SK-N-SH treated with all-trans-retinoic acid at 6 μM for 48 hours (cell line): Measurements from ENCODE around the gene PCIF1.

ENCODE experiments used
- ATAC-seq: fragments of 200-7000 bp; cut with Tn5 transposase; 3 replicates; pipeline ENCODE4 v1.9.1; 2020; ENCODE audit warnings: mild to moderate bottlenecking, moderate library complexity
- ARNTL ChIP-seq: fragments of 450-650 bp; formaldehyde crosslinking; IDR thresholded peaks from 2 replicates; pipeline ENCODE4 v1.5.0; 2020; ENCODE audit warnings: low read depth, mild to moderate bottlenecking, moderate library complexity, borderline replicate concordance
- BACH2 ChIP-seq: fragments of 250-450 bp; sonication (Bioruptor Pico); IDR thresholded peaks from 2 replicates; pipeline ENCODE4 v1.9.0; 2021; ENCODE audit warnings: mild to moderate bottlenecking, borderline replicate concordance
- CSDC2 ChIP-seq: fragments of 250-450 bp; sonication (Bioruptor Pico); IDR thresholded peaks from 2 replicates; pipeline ENCODE4 v1.5.0; 2020; ENCODE audit warnings: mild to moderate bottlenecking, moderate library complexity
- ESRRG ChIP-seq: fragments of 250-450 bp; sonication (Bioruptor Pico); IDR thresholded peaks from 2 replicates; pipeline ENCODE4 v1.6.1; 2021; ENCODE audit warnings: mild to moderate bottlenecking
- GLIS3 ChIP-seq: fragments of 250-450 bp; sonication (Bioruptor Pico); IDR thresholded peaks from 2 replicates; pipeline ENCODE4 v1.5.0; 2020; ENCODE audit warnings: mild to moderate bottlenecking, moderate library complexity
- ISL1 ChIP-seq: fragments of 250-450 bp; sonication (Bioruptor Pico); IDR thresholded peaks from 2 replicates; pipeline ENCODE4 v2.1.2; 2022; ENCODE audit warnings: mild to moderate bottlenecking, moderate library complexity
- OSR1 ChIP-seq: fragments of 250-450 bp; sonication (Bioruptor Pico); IDR thresholded peaks from 2 replicates; pipeline ENCODE4 v1.8.0; 2022; ENCODE audit warnings: moderate library complexity, mild to moderate bottlenecking, inconsistent platforms
- PPARA ChIP-seq: fragments of 250-450 bp; sonication (Bioruptor Pico); IDR thresholded peaks from 2 replicates; pipeline ENCODE4 v1.5.0; 2020; ENCODE audit warnings: mild to moderate bottlenecking, borderline replicate concordance
- RARB ChIP-seq: fragments of 250-450 bp; sonication (Bioruptor Pico); IDR thresholded peaks from 2 replicates; pipeline ENCODE4 v1.8.0; 2021; ENCODE audit warnings: mild to moderate bottlenecking, moderate library complexity
- SNAI2 ChIP-seq: fragments of 250-450 bp; sonication (Bioruptor Pico); IDR thresholded peaks from 2 replicates; pipeline ENCODE4 v1.5.0; 2020; ENCODE audit warnings: mild to moderate bottlenecking, moderate library complexity
- TOX ChIP-seq: fragments of 250-450 bp; sonication (Bioruptor Pico); IDR thresholded peaks from 2 replicates; pipeline ENCODE4 v1.8.0; 2021; ENCODE audit warnings: mild to moderate bottlenecking, moderate library complexity, borderline replicate concordance
- ZC3H10 ChIP-seq: fragments of 250-450 bp; sonication (Bioruptor Pico); IDR thresholded peaks from 2 replicates; pipeline ENCODE4 v1.5.1; 2021; ENCODE audit warnings: mild to moderate bottlenecking, moderate library complexity
- ZFP3 ChIP-seq: fragments of 250-450 bp; sonication (Bioruptor Pico); IDR thresholded peaks from 2 replicates; pipeline ENCODE4 v1.5.0; 2020; ENCODE audit warnings: mild to moderate bottlenecking, moderate library complexity
- ZFP30 ChIP-seq: fragments of 450-650 bp; formaldehyde crosslinking; IDR thresholded peaks from 2 replicates; pipeline ENCODE4 v1.5.0; 2022; ENCODE audit warnings: mild to moderate bottlenecking, moderate library complexity
- ZNF565 ChIP-seq: fragments of 450-650 bp; formaldehyde crosslinking; conservative IDR thresholded peaks from 2 replicates; pipeline ENCODE4 v1.5.0; 2020; ENCODE audit warnings: low read depth, mild to moderate bottlenecking, moderate library complexity
- ZNF70 ChIP-seq: fragments of 450-650 bp; formaldehyde crosslinking; IDR thresholded peaks from 2 replicates; pipeline ENCODE4 v1.5.0; 2020; ENCODE audit warnings: mild to moderate bottlenecking, moderate library complexity
- ZNF8 ChIP-seq: fragments of 450-650 bp; formaldehyde crosslinking; IDR thresholded peaks from 2 replicates; pipeline ENCODE4 v1.5.0; 2020; ENCODE audit warnings: mild to moderate bottlenecking, moderate library complexity
- TF ChIP-seq, protein P1 (sequence below): fragments of 250-450 bp; sonication (Bioruptor Pico); IDR thresholded peaks from 2 replicates; pipeline ENCODE4 v1.5.1; 2021; ENCODE audit warnings: mild to moderate bottlenecking, moderate library complexity
- TF ChIP-seq, protein P2 (sequence below): fragments of 250-450 bp; sonication (Bioruptor Pico); IDR thresholded peaks from 2 replicates; pipeline ENCODE4 v1.8.0; 2020; ENCODE audit warnings: mild to moderate bottlenecking, moderate library complexity, borderline replicate concordance
- TF ChIP-seq, protein P3 (sequence below): fragments of 250-450 bp; sonication (Bioruptor Pico); IDR thresholded peaks from 2 replicates; pipeline ENCODE4 v1.8.0; 2021; ENCODE audit warnings: low read depth, mild to moderate bottlenecking, moderate library complexity, borderline replicate concordance
- TF ChIP-seq, protein P4 (sequence below): fragments of 250-450 bp; sonication (Bioruptor Pico); IDR thresholded peaks from 2 replicates; pipeline ENCODE4 v1.5.0; 2020; ENCODE audit warnings: mild to moderate bottlenecking, moderate library complexity
- TF ChIP-seq, protein P5 (sequence below): fragments of 250-450 bp; sonication (Bioruptor Pico); IDR thresholded peaks from 2 replicates; pipeline ENCODE4 v1.5.1; 2020; ENCODE audit warnings: low read depth, mild to moderate bottlenecking, moderate library complexity

Gene PCIF1

DNA sequence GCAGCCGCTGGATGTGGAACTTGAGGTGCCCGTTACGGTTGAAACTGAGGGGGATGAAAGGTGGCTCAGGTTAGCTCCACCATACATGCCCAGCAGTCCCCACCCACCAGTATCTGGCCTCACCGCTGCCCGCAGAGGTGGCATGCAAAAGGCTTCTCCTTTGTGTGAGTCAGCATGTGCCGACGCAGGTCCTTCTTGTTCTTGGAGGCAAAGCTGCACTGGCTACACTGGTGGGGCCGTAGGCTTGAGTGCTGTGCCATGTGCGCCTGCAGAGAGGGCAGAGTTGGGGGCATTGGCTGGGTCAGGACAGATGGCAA, 15.8 kb downstream of the PCIF1 start:
- peak; percentile 1; the same call in 1 of the 3 replicates for ATAC-seq
- no peak for TF ChIP-seq TOX (CRISPR knock-in tag)
- TF ChIP-seq, protein P1, sequence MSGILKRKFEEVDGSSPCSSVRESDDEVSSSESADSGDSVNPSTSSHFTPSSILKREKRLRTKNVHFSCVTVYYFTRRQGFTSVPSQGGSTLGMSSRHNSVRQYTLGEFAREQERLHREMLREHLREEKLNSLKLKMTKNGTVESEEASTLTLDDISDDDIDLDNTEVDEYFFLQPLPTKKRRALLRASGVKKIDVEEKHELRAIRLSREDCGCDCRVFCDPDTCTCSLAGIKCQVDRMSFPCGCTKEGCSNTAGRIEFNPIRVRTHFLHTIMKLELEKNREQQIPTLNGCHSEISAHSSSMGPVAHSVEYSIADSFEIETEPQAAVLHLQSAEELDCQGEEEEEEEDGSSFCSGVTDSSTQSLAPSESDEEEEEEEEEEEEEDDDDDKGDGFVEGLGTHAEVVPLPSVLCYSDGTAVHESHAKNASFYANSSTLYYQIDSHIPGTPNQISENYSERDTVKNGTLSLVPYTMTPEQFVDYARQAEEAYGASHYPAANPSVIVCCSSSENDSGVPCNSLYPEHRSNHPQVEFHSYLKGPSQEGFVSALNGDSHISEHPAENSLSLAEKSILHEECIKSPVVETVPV: no peak
- no peak for TF ChIP-seq SNAI2 (CRISPR knock-in tag)
- no peak for TF ChIP-seq ISL1 (CRISPR knock-in tag)
- TF ChIP-seq ZNF8 (CRISPR knock-in tag): no peak
- TF ChIP-seq, protein P2, sequence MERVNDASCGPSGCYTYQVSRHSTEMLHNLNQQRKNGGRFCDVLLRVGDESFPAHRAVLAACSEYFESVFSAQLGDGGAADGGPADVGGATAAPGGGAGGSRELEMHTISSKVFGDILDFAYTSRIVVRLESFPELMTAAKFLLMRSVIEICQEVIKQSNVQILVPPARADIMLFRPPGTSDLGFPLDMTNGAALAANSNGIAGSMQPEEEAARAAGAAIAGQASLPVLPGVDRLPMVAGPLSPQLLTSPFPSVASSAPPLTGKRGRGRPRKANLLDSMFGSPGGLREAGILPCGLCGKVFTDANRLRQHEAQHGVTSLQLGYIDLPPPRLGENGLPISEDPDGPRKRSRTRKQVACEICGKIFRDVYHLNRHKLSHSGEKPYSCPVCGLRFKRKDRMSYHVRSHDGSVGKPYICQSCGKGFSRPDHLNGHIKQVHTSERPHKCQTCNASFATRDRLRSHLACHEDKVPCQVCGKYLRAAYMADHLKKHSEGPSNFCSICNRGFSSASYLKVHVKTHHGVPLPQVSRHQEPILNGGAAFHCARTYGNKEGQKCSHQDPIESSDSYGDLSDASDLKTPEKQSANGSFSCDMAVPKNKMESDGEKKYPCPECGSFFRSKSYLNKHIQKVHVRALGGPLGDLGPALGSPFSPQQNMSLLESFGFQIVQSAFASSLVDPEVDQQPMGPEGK (CRISPR knock-in tag): no peak
- TF ChIP-seq, protein P3, sequence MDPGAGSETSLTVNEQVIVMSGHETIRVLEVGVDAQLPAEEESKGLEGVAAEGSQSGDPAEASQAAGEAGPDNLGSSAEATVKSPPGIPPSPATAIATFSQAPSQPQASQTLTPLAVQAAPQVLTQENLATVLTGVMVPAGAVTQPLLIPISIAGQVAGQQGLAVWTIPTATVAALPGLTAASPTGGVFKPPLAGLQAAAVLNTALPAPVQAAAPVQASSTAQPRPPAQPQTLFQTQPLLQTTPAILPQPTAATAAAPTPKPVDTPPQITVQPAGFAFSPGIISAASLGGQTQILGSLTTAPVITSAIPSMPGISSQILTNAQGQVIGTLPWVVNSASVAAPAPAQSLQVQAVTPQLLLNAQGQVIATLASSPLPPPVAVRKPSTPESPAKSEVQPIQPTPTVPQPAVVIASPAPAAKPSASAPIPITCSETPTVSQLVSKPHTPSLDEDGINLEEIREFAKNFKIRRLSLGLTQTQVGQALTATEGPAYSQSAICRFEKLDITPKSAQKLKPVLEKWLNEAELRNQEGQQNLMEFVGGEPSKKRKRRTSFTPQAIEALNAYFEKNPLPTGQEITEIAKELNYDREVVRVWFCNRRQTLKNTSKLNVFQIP (CRISPR knock-in tag): no peak
- TF ChIP-seq CSDC2: no peak
- no peak for TF ChIP-seq ESRRG (CRISPR knock-in tag)
- TF ChIP-seq ARNTL: no peak
- TF ChIP-seq ZNF70 (CRISPR knock-in tag): no peak
- no peak for TF ChIP-seq PPARA
- TF ChIP-seq ZNF565 (CRISPR knock-in tag): no peak
- no peak for TF ChIP-seq ZFP30
- TF ChIP-seq, protein P4, sequence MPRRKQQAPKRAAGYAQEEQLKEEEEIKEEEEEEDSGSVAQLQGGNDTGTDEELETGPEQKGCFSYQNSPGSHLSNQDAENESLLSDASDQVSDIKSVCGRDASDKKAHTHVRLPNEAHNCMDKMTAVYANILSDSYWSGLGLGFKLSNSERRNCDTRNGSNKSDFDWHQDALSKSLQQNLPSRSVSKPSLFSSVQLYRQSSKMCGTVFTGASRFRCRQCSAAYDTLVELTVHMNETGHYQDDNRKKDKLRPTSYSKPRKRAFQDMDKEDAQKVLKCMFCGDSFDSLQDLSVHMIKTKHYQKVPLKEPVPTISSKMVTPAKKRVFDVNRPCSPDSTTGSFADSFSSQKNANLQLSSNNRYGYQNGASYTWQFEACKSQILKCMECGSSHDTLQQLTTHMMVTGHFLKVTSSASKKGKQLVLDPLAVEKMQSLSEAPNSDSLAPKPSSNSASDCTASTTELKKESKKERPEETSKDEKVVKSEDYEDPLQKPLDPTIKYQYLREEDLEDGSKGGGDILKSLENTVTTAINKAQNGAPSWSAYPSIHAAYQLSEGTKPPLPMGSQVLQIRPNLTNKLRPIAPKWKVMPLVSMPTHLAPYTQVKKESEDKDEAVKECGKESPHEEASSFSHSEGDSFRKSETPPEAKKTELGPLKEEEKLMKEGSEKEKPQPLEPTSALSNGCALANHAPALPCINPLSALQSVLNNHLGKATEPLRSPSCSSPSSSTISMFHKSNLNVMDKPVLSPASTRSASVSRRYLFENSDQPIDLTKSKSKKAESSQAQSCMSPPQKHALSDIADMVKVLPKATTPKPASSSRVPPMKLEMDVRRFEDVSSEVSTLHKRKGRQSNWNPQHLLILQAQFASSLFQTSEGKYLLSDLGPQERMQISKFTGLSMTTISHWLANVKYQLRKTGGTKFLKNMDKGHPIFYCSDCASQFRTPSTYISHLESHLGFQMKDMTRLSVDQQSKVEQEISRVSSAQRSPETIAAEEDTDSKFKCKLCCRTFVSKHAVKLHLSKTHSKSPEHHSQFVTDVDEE: no peak
- no peak for TF ChIP-seq GLIS3
- no peak for TF ChIP-seq ZFP3

DNA sequence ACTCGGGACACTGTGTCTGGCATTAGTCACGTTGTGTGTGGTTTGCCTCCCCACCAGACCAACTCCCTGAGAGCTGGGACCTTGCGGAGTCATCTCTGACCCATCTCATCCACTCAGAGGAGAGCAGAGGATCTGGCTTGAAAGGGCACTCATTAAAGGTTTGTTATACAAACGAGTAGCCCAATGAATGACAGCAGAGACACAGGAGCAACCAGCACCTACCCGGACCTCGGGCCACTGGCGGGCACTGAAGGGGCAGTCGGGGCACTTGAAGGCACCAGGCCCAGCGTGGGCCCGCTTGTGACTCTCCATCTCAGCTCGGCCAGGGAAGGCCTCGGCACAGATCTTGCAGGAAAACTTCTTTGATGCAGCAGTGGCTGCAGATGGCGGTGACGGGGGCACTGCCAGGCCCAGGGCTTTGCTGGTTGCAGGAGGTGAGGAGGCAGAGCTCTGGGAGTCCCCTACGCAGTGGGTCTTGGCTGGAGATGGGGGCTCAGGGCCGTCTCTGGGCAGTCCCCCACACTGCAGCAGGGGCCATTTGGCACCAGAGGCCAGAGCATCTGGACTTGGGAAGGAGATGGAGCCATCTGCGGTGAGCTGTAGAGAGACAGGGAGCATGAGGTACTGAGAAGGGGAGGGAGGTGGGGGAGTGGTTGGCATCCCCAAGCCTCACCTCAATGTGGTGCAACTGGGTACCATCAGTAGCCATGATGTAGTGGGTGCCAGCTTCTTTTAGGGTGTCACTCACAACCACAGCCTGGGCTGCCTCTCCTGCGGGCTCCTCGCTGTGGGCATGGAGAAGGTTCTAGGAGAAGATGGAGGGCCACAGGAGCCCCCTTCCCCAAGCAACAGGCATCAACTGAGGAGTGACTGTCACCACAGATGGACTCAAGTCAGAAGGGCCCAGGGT, 17.7 kb downstream of the PCIF1 start:
- ATAC-seq: no peak
- TF ChIP-seq ZNF565 (CRISPR knock-in tag): no peak
- TF ChIP-seq TOX (CRISPR knock-in tag): no peak
- no peak for TF ChIP-seq GLIS3

DNA sequence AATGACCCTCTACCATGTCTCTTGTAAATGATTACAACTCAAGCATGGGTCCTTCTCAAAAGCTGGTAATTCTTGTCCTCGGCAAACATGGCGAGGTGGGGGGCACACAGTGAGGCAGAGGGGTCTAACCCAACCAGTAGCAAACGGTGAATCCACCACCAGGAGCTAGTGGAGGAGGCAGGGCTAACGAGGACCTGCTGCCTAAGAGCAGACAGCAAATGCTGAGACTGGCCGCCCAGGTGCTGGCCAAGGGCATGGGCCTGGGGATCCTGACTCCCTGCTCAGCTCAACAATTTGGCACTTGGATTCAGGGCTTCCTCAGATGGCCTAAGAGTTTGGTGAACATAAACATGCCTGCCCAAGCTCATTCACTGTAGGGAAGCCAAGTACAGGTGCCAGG, 18.4 kb downstream of the PCIF1 start:
- TF ChIP-seq CSDC2 (no peak), ZNF565 (CRISPR knock-in tag) (no peak), RARB (CRISPR knock-in tag) (no peak), OSR1 (CRISPR knock-in tag) (no peak)
- no peak for ATAC-seq

DNA sequence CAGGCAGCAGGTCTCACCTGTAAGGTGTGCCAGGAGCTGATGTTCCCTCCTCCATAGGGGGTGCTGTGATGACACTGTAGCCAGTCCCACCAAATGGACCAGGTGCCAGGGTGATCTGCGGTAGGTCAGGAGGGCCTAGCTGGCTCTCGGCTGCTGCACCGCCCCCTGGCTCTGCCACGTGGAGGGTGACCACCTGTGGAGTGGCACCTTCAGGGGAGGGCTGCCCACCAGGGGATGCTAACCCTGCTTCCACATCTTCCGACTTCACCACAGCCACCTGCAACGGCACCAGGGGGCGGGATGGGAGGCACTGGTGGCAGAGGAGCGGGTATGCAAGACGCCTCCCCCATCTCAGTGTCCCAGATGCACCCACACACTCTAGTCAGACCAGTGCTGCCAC, 19.2 kb downstream of the PCIF1 start:
- ATAC-seq: no peak
- TF ChIP-seq, protein P3 (CRISPR knock-in tag): no peak
- TF ChIP-seq, protein P2 (CRISPR knock-in tag): no peak
- TF ChIP-seq BACH2 (CRISPR knock-in tag): no peak
- no peak for TF ChIP-seq CSDC2
- TF ChIP-seq ZNF8 (CRISPR knock-in tag): no peak
- TF ChIP-seq ISL1 (CRISPR knock-in tag): no peak
- TF ChIP-seq, protein P5, sequence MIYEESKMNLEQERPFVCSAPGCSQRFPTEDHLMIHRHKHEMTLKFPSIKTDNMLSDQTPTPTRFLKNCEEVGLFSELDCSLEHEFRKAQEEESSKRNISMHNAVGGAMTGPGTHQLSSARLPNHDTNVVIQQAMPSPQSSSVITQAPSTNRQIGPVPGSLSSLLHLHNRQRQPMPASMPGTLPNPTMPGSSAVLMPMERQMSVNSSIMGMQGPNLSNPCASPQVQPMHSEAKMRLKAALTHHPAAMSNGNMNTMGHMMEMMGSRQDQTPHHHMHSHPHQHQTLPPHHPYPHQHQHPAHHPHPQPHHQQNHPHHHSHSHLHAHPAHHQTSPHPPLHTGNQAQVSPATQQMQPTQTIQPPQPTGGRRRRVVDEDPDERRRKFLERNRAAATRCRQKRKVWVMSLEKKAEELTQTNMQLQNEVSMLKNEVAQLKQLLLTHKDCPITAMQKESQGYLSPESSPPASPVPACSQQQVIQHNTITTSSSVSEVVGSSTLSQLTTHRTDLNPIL: no peak
- TF ChIP-seq PPARA: no peak
- no peak for TF ChIP-seq ZC3H10 (CRISPR knock-in tag)
